ENCODE measurements around the gene RNF213. TPM values are rescaled to one million over a fixed set of nuclear protein-coding genes. Genes with fewer than 3 reads are reported as not detected.

RNF213 gene
- total RNA-seq, 1 donor from 2014 or later: 29.6 TPM

- H3K4me3 Mint-ChIP-seq: peak overlapping the region; percentile 34
- TF ChIP-seq CTCF (conservative IDR thresholded peaks at IDR 0.05): no peak
- H3K4me1 Mint-ChIP-seq: peaks cover 18% of the 10 kb centered on the region
- H3K36me3 Mint-ChIP-seq (ENCODE audit: low read depth): peaks cover 5% of the 10 kb centered on the region
- no peak for DNase-seq (ENCODE audit: low read depth, low spot score)
- no peak overlapping the region for H3K27ac Mint-ChIP-seq (ENCODE audit: unreplicated experiment)
- H3K27me3 Mint-ChIP-seq (ENCODE audit: low read depth): peaks cover 4% of the 10 kb centered on the region
- H3K9me3 Mint-ChIP-seq: no peaks in the 10 kb centered on the region
Measured at GRCh38 chr17:80265205-80266068, 4.8 kb downstream of the RNF213 start.

DNA sequence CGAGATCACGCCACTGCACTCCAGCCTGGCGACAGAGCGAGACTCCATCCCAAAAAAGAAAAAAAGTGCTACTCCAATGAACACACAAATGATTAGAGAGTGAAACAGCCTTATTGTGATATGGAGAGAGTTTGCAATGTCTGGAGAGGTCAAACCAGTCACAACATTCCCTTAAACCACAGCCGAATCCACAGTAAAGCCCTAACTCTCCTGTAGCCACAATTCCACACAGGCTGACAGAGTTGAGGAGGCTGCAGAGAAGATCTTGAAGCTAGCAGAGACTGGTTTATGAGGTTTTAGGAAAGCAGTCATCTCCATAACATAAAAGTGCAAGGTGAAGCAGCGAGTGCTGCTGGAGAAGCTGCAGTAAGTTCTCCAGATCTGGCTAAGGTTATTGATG lies 6.7 kb downstream of the RNF213 start:
- no peaks in the 10 kb centered on the region for H3K27me3 Mint-ChIP-seq (ENCODE audit: low read depth)
- peaks cover 5% of the 10 kb centered on the region for H3K36me3 Mint-ChIP-seq (ENCODE audit: low read depth)
- H3K4me1 Mint-ChIP-seq: peaks cover 6% of the 10 kb centered on the region
- no peaks in the 10 kb centered on the region for H3K9me3 Mint-ChIP-seq
- H3K4me3 Mint-ChIP-seq: no peak overlapping the region
- TF ChIP-seq CTCF (conservative IDR thresholded peaks at IDR 0.05): no peak
- no peak for DNase-seq (ENCODE audit: low read depth, low spot score)
- no peak overlapping the region for H3K27ac Mint-ChIP-seq (ENCODE audit: unreplicated experiment)

- DNase-seq (ENCODE audit: low read depth, low spot score): no peak
- no peak overlapping the region for H3K27ac Mint-ChIP-seq (ENCODE audit: unreplicated experiment)
- no peaks in the 10 kb centered on the region for H3K9me3 Mint-ChIP-seq
- peaks cover 5% of the 10 kb centered on the region for H3K36me3 Mint-ChIP-seq (ENCODE audit: low read depth)
- no peak overlapping the region for H3K4me3 Mint-ChIP-seq
- no peaks in the 10 kb centered on the region for H3K27me3 Mint-ChIP-seq (ENCODE audit: low read depth)
- no peak for TF ChIP-seq CTCF (conservative IDR thresholded peaks at IDR 0.05)
- peaks cover 5% of the 10 kb centered on the region for H3K4me1 Mint-ChIP-seq
Measured at GRCh38 chr17:80268427-80268826, 7.8 kb downstream of the RNF213 start.

- no peak overlapping the region for H3K27ac Mint-ChIP-seq (ENCODE audit: unreplicated experiment)
- H3K36me3 Mint-ChIP-seq (ENCODE audit: low read depth): peaks cover 10% of the 10 kb centered on the region
- DNase-seq (ENCODE audit: low read depth, low spot score): no peak
- no peaks in the 10 kb centered on the region for H3K27me3 Mint-ChIP-seq (ENCODE audit: low read depth)
- no peaks in the 10 kb centered on the region for H3K9me3 Mint-ChIP-seq
- H3K4me3 Mint-ChIP-seq: no peak overlapping the region
- H3K4me1 Mint-ChIP-seq: peaks cover 9% of the 10 kb centered on the region
- no peak for TF ChIP-seq CTCF (conservative IDR thresholded peaks at IDR 0.05)
Measured at GRCh38 chr17:80269405-80269807, 8.8 kb downstream of the RNF213 start.

DNA sequence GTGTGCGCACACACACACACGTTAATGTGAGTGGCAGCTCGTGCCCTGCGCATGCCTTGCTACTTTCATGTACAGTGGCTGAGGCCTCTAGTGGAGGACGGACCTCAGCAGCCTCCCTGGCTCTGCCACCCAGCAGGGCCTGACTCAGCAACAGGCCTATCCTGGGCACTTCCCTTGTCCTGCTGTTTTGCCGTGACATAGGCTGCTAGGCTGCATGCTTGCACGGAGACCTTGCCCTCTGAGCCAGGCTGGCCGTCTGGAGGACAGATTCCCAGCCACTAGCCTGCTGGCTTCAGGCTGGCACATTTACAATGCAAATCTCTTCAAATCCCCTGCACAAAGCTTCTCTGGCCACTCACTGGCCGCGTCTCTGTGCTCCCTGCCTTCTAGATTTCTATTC lies 9.5 kb downstream of the RNF213 start:
- no peaks in the 10 kb centered on the region for H3K27me3 Mint-ChIP-seq (ENCODE audit: low read depth)
- peaks cover 10% of the 10 kb centered on the region for H3K36me3 Mint-ChIP-seq (ENCODE audit: low read depth)
- no peaks in the 10 kb centered on the region for H3K9me3 Mint-ChIP-seq
- H3K27ac Mint-ChIP-seq (ENCODE audit: unreplicated experiment): no peak overlapping the region
- H3K4me1 Mint-ChIP-seq: peaks cover 5% of the 10 kb centered on the region
- peak overlapping the region; percentile 31 for H3K4me3 Mint-ChIP-seq
- no peak for TF ChIP-seq CTCF (conservative IDR thresholded peaks at IDR 0.05)
- DNase-seq (ENCODE audit: low read depth, low spot score): no peak

All from neural crest cell (in vitro differentiated cells).